NCI-H69 (cell line): ENCODE results near the gene ICOSLG.
"Not testable (repeated sequence)": the region's sequence is repeated elsewhere in the genome, so short reads cannot be mapped to it uniquely, and the experiment has no call there.

ENCODE experiments used
- DNase-seq: peaks from one replicate; lab custom pipeline; 2025; lab: John Stamatoyannopoulos, UW

ICOSLG gene, protein sequence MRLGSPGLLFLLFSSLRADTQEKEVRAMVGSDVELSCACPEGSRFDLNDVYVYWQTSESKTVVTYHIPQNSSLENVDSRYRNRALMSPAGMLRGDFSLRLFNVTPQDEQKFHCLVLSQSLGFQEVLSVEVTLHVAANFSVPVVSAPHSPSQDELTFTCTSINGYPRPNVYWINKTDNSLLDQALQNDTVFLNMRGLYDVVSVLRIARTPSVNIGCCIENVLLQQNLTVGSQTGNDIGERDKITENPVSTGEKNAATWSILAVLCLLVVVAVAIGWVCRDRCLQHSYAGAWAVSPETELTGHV

DNA sequence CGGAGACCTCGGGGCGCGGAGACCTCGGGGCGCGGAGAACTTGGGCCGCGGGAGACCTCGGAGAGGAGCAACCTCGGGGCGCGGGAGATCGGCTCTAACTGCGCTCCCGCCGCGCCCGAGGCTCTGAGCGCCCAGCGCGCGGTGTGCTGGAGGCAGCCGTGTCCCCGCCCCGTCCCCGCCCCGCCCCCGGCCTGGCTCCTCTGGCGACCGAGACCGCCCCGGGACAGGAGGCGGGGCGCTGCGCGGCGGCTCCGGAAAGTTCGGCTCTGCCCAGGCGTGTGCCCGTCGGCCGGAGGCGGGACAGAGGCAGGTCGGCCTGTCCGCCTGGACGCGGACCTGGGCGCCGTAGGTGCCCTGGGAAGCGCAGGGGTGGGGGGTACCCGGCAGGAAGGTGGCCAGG is at the start of gene ICOSLG:
TSS of gene ICOSLG (minus strand) at position 102 of the 400 bp plus-strand sequence. CDS start 126 bp downstream, outside the sequence.
- not testable (repeated sequence) for DNase-seq

DNA sequence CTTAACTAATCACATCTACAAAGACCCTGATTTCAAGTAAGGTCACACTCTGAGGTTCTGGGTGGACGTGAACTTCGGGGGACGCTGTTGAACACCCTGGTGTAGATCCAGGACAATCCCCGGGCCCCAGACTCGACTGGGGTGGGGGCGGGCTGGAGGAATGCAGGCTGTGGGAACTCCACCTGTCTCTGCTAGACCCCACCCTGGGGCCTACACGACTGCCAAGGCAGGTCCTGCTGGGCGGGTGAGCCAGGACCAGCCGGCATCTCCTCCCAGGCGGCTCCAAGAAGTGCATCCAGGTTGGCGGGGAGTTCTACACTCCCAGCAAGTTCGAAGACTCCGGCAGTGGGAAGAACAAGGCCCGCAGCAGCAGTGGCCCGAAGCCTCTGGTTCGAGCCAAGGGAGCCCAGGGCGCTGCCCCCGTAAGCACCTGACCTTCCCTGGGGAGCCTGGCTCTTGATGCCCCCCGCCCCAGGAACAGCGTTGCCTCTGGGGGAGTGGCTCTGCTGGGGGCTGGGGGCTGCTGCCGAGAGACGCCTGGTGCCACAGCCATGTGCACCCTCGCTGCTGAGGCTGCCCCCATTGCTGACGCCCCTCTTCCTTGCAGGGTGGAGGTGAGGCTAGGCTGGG is 48.8 kb upstream of the ICOSLG start:
- DNase-seq, result no peak

DNA sequence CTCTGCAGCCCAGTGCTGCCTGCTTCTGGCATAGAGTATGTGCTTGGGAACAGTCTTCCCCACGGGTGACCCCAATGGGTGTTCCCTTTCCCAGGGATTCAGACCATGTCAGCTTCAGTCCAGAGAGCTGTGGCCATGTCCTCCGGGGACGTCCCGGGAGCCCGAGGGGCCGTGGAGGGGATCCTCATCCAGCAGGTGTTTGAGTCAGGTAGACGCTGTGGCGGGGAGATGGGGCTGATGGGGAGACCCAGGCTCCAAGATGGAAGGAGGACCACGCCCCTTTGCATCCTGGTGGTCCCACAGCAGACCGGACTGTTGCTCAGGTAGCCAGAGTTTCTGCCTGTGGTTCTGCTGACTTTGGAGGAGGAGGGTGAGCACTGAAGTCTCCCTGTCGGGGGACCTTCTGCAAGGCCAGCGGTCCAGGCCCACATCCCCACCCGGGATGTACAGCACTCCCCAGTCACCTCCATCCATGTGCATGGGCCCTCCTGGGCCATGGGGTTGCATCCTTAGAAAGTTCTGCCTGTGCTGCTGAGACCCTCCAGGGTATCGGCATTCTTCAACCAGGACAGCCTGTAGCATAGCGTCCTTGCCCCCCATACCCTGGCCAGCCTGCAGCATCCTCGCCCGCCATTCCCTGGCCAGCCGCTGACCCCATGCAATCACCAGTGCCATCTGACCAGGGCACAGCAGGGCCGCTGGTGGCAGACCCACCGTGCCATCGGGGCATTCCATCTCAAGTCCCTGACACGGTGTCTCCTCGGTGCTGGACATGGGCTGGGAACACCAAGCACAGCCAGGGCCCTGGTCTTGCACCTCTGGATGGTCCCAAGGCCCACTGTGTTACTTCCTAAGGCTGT is 47.7 kb upstream of the ICOSLG start:
- no peak for DNase-seq

DNA sequence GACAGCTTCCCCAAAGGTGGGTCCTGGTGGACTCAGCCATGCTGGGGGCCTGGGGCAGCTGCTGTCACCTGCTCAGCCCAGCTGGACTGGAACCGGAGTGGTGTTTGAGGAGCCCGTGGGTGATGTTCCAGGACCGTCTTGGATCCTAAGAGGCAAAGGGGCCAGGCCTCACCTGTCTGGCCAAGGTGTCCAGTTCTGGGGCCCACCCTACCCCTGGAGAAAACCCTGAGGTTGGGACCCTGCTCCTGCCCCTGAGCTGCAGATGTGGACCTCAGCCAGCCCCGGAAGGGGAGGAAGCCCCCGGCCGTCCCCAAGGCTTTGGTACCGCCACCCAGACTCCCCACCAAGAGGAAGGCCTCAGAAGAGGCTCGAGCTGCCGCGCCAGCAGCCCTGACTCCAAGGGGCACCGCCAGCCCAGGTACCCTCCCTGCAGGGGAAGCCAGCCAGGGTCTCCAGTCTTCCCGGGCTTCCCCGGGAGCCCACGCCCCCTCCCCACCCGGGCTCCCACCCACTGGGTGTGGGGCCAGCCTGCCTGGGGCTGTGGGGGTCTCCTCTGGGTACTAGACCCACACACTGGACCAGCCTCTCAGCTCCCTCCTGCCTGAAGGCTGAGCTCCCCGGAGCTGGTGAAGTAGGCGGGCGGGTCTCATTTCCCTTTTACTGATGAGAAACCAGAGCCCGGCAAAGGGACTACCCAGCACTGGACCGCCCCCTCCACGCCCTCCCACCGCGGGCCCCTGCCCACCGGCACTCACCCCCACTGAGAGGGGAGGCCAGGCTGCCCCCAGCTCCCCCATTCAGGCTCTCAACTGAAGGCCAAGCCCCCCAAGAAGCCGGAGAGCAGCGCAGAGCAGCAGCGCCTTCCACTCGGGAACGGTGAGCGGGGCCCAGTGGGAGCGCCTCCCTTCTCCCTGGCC is 46.2 kb upstream of the ICOSLG start:
- DNase-seq, result no peak

DNA sequence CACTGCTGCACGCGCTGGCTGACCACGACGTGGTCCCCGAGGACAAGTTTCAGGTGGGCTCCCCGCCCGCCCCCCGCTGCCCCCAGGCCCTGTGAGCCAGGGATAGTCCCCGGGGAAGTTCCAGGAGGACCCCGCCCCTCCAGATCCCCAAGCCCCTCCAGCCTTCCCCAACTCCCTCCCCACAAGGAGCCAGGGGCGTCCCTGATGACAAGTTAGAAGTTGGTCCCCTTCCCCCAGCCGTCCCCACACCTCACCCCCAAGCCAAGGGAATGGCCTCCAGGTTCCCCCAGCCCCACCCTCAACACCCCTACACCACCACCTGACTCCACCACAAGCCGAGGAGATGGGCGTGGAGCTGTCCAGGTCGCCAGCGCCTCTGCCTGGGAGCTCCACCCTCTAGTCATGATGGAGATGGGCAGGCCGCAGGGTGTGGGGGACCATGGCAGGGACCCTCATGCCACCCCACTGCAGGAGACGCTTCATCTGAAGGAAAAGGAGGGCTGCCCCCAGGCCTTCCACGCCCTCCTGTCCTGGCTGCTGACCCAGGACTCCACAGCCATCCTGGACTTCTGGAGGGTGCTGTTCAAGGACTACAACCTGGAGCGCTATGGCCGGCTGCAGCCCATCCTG is 45.5 kb upstream of the ICOSLG start:
- no peak for DNase-seq

DNA sequence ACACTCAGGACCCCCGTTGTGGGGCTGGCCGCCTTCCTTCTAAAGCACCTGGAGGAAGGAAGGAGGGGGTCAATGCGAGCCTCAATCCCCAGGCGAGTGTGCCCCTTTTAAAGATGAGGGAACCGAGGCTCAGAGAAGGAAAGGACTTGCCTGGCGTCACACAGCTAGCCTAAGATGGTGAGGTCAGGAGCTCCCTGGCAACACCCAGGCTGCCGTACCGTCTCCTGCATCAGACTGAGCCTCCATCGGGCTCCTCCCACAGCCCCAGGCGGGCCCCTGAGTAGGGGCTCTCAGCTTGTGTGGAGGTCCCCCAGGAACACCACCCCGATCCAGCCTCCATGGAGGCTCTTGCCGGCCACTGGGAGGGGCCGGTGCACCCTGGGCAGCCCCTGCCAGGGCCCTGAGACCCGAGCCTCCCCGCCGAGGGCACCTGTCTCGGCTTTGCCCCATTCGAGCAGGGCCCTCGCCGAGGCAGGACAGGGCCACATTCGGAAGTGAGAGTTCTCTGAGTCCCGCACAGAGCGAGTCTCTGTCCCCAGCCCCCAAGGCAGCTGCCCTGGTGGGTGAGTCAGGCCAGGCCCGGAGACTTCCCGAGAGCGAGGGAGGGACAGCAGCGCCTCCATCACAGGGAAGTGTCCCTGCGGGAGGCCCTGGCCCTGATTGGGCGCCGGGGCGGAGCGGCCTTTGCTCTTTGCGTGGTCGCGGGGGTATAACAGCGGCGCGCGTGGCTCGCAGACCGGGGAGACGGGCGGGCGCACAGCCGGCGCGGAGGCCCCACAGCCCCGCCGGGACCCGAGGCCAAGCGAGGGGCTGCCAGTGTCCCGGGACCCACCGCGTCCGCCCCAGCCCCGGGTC is 44.6 kb upstream of the ICOSLG start, which contains the start of gene AIRE:
TSS of gene AIRE (plus strand) at position 739 of the 855 bp plus-strand sequence. CDS start 131 bp downstream, outside the sequence.
- DNase-seq, result no peak

DNA sequence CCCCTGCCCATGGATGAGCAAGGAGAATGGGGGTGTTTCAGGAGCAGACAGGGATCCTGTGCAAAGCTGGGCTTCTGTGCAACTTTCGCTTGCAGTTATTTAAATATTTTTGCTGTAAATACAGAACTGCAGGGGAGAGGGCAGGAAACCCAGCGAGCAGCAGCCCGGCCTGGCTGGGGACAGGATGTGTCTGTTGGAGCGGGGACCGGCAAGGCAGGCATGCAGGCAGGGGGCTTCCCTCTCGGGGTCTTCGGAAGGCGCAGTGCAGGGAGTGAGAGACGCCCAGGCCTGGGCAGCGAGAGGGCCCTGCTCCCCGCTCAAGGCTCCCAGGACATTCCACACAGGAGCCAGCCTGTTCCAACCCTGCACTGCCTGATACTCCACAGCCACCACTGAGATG is 43.2 kb upstream of the ICOSLG start:
- DNase-seq, result no peak

DNA sequence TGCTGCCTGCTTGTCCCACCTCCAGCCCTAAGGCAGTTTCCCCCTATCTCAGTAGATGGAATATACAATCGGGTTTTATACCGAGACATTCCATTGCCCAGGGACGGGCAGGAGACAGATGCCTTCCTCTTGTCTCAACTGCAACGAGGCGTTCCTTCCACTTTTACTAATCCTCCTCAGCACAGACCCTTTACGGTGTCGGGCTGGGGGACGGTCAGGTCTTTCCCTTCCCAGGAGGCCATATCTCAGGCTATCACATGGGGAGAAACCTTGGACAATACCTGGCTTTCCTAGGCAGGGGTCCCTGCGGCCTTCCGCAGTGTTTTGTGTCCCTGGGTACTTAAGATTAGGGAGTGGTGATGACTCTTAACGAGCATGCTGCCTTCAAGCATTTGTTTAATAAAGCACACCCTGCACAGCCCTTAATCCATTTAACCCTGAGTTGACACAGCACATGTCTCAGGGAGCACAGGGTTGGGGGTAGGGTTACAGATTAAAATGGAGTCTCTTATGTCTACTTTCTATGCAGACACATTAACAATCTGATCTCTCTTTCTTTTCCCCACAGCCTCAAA is 42.6 kb upstream of the ICOSLG start:
- not testable (repeated sequence) for DNase-seq

DNA sequence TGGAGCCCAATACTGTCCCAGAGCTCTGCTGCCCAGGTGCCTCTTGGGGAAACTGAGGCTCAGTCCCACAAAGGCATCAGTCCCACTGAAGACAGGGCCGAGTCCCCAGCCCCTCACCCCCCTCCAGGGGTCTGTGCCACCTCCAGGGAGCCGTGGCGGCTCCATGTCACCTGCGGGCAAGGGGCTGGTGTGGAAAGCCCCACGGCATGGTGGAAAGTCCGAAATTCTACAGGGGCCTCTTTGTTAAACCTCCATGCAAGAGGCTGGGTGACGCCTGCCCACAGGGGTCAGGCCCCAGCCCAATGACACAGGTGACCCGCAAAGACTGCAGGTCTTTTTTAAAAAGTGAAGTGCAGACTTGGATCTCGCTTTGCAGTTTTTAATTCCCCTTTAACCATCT is 41.6 kb upstream of the ICOSLG start:
- DNase-seq, result no peak

DNA sequence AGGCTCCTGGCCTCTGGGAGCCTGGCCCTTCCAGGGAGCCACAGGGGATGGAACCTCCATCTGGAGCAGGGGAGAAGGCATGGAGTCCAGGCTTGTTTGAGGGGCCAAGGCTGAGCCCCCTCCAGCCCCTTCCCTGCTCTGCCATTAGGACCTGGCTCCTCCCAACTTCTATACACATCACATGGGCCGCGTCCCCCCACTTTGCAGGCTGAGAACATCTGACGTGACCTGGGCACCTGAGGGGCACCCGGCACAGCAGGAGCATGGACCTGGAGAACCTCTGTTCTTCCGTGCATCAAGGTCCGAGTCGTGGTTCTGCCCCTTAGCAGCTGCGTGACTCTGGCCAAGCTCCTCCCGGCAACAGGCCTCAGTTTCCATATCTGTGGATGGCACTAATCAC is 41.1 kb upstream of the ICOSLG start:
- DNase-seq, result no peak

DNA sequence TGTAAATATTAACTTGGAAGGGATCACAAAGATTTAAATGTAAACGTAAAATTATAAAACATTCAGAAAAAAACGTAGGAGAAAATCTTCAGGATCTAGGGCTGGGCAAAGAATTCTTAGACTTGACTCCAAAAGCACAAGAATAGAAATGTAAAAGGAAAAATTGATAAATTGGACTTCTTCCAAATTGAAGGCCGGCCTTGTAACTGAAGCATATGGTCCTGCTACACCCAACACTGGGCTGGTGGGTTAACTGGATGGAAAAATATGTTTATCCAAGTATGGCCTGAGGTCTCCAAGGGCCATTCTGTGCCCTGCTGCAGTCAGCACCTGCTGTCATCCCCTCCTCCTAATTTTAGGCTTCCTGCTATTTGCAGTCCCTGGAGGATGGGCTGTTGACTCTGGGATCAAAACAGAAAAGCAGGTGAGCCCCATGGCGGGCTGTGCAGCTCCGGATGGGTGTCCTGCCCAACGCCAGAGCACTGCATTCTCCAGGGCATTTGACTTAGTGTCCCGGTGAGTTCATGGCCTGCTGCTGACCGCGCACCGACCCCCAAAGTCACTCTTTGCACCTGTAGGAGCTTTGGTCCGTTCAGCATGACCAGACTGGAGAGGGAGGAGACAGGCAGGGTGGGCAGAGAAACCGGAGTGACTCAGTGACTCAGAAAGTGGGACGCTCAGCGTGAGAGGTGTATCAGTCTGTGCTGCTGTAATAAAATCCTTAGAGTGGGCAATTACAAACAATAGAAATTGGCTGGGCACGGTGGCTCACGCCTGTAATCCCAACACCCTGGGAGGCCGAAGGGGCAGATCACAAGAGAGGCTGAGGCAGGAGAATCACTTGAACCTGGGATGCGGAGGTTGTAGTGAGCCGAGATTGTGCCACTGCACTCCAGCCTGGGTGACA is 38.9 kb upstream of the ICOSLG start:
- DNase-seq, result peak; percentile 97

DNA sequence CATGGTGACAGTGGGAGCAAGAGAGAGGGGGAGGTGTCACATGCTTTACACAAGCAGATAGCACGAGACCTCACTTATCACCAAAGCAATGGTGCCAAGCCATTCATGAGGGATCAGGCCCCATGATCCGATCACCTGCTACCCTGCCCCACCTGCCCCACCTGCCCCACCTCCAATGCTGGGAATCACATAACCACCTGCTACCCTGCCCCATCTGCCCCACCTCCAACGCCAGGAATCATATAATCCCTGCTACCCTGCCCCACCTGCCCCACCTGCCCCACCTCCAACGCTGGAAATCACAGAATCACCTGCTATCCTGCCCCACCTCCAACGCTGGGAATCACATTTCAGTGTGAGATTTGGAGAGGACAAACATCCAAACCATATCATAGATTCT is 34.3 kb upstream of the ICOSLG start:
- DNase-seq, result peak; percentile 51

DNA sequence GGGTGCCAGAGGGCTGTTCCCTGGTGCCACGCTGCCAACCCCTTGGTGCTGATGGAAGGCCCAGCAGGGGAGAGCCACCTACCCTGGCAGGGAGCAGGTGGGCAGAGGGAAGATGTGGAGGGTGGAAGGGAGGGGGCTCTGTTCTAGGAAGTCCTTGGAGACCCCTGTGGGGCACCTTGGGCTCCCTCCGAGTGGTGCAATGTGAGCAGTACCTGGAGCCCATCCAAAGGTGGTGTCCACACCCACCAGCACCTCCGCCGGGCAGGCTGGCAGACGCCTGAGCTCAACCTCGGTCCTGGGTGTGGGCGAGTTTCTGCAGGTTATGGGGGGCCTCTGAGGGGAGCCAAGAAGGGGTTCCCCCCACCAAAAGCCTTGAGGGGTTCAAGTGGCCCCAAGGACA is 32.3 kb upstream of the ICOSLG start:
- DNase-seq, result no peak

DNA sequence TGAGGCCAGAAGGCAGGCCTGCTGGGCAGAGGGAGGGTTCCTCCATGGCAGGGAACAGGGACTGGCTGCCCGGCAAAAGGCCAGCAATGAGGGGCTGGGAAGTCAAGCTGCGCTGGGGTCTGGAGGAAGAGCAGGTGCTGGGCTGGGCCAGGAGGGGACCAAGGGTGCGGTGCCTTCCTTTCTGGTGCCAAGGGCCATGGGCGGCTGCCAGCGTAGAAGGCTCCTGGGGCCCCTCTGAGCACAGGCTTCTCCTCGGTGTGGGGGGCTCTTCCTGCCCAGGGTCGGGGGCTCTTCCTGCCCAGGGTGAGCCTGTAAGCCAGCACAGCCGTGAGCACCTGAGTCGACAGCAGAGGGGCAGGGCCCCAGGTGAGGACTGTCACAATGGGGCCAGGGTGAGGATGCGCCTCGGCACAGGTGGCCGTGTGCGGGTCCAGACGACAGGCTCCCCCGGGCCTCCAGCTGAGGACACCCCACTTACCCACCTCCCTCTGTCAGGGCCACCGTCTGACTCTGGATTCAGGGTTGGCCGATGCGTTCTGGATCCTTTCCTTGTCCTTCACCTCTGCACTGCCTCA is 31.6 kb upstream of the ICOSLG start:
- DNase-seq, result no peak

DNA sequence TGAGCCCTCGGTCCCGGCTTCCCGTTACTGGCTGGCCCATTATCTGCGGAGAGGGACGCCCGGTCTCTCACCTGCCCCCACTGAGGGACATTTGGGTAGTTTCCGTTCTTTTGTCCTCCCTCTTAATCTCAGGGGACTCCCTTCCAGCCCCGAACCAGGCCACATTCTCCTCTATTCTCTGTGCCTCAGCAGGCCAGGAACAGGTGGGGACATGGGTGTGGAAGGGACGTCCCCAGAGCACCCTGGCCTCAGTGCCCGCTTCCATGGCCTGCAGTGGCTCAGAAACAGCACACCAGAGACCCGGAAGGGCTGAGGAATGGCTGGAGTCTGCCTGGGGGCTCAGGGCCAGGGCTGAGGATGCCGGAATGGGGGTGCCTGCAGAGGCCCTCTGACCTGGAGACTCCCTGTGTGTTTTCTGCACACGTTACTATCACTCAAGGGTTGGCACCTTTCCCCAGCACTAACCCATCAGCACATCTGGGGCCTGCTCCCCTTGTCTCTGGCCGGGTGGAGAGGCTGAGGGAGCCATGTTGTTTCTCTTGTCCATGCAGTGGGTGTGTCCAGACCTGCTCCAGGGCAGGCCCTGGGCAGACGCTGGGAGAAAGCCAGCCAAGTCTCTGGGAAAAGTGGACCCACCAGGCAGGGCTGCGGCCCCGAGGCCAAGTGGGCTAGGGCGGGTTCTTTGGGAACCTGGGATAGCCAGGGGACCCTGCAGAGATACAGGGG is 31.0 kb upstream of the ICOSLG start:
- DNase-seq, result no peak

DNA sequence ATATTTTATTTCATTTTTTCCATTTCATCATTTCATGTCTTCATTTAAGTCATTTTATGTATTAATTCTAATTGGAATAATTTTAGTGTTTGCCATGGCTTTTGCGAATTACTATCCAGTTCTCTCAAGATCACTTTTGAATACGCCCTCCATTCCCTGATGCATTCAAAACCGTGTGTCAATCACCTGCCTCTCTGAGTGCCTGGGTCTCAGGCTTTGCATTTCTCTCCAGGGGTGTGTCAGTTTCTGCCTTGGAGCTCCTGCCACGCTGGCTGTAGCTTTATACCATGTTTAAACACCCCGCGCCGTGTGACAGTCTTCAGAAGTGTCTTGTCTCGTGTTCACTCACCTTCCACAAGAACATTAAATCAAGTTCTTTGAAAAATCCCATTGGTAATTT is 28.3 kb upstream of the ICOSLG start:
- DNase-seq, result no peak

DNA sequence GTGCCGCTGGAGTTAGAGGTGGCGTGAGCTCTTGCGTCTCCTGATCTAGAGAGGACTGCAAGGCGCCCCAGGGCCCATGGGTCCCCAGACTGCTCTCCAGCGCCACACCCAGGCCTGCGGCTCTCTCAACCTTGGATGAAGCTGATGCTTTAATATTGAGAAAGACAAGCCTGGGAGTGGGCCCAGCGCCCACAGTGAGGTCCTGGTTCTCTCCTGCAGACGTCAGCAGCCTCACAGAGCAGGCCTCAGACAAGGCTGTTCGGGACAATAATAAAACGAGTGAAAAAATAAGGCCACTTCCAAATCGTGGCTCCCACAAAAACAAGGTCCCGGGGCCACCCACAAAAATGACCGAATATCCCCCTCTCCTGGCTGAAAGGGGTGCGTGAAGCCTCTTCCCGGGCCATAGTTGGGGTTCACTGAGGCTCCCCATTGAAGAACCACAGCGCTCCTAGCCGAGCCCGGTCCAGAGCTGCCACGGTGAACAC is 27.0 kb upstream of the ICOSLG start:
- DNase-seq, result no peak
